Lung (tissue), 13 donors: ENCODE measurements around the gene TBXT. TPM values are rescaled to one million over a fixed set of nuclear protein-coding genes. Genes with fewer than 3 reads are reported as not detected.

Experiments used
- ATAC-seq: fragments of 200-7000 bp; cut with Tn5 transposase; one replicate; pipeline ENCODE4 v1.9.1; 2020; ENCODE audit warnings: moderate number of reproducible peaks; ENCODE audit not compliant: insufficient read depth, low FRiP score
- DNase-seq, 3 donors: peaks; one replicate each; pipeline ENCODE4 v3.0.0-alpha.2; 2013 to 2017
- H3K27ac ChIP-seq, 2 donors: one replicate each; pipeline ENCODE4 v1.5.1; 2013; ENCODE audit warnings: mild to moderate bottlenecking in 2 of 2, moderate library complexity in 2 of 2, control low read depth in 1 of 2, inconsistent platforms in 1 of 2, low read depth in 1 of 2, low read length in 1 of 2
- H3K27me3 ChIP-seq, 3 donors: one replicate each; pipeline ENCODE4 v1.5.1; 2013; ENCODE audit warnings: low read length in 2 of 3; ENCODE audit not compliant: control insufficient read depth in 3 of 3, insufficient read depth in 3 of 3
- H3K36me3 ChIP-seq, 4 donors: one replicate each; pipeline ENCODE4 v1.5.1; 2013; ENCODE audit warnings: low read length in 4 of 4, mild to moderate bottlenecking in 1 of 4, moderate library complexity in 1 of 4; ENCODE audit not compliant: control insufficient read depth in 4 of 4, insufficient read depth in 4 of 4
- H3K4me1 ChIP-seq, 5 donors: one replicate each; pipeline ENCODE4 v1.5.1; 2013; ENCODE audit warnings: low read length in 5 of 5, mild to moderate bottlenecking in 2 of 5, moderate library complexity in 1 of 5; ENCODE audit not compliant: control insufficient read depth in 5 of 5, insufficient read depth in 5 of 5
- H3K4me3 ChIP-seq: one replicate; pipeline ENCODE4 v1.5.1; 2013; ENCODE audit warnings: mild to moderate bottlenecking, control low read depth, moderate library complexity
- H3K9ac ChIP-seq, 2 donors: one replicate each; pipeline ENCODE4 v1.5.1; 2013; ENCODE audit warnings: low read length in 2 of 2, control low read depth in 1 of 2; ENCODE audit not compliant: insufficient read depth in 1 of 2
- H3K9me3 ChIP-seq, 4 donors: one replicate each; pipeline ENCODE4 v1.5.1; 2013; ENCODE audit warnings: low read length in 3 of 4, mild to moderate bottlenecking in 1 of 4, moderate library complexity in 1 of 4; ENCODE audit not compliant: control insufficient read depth in 4 of 4, insufficient read depth in 3 of 4
- WGBS, 2 donors: extraction: QIAGEN DNeasy Blood & Tissue Kit; methylation state at CpG; one replicate each; pipeline ENCODE4 v1.1.7; 2013; 5-methylcytosine and 5-hydroxymethylcytosine counted together
- polyA plus RNA-seq, 2 donors: library from polyadenylated mRNA; stranded (reverse); fragments of 200-250 nt; gene quantifications; one replicate each; pipeline ENCODE4 v1.2.1, GENCODE V29; 2013
- small RNA-seq: library from RNA; depleted of rRNA; stranded (forward); fragments of <200 nt; gene quantifications from one replicate; pipeline ENCODE3, GENCODE V24; 2014; ENCODE audit warnings: low replicate concordance
- total RNA-seq, 2 donors: library from RNA; depleted of rRNA in 1 of 2; stranded (reverse); fragments of >200 nt in 1 of 2; gene quantifications; one replicate each; pipeline ENCODE4 v1.2.1, GENCODE V29; 2014 to 2021
- TF ChIP-seq, protein P1 (sequence below): IDR thresholded peaks from 2 replicates; pipeline ENCODE4 v1.5.1; 2012; ENCODE audit warnings: mild to moderate bottlenecking; ENCODE audit errors: control extremely low read depth, extremely low read depth
- donor health status: control.
- donor health status: control.
- donor health status: Bipolar disorder and iron deficiency.
- donor health status: healthy.
- donor health status: DM: yes; HTN: yes; CAD: no.

Gene TBXT
- total and polyA plus RNA-seq, 4 donors = not detected

DNA sequence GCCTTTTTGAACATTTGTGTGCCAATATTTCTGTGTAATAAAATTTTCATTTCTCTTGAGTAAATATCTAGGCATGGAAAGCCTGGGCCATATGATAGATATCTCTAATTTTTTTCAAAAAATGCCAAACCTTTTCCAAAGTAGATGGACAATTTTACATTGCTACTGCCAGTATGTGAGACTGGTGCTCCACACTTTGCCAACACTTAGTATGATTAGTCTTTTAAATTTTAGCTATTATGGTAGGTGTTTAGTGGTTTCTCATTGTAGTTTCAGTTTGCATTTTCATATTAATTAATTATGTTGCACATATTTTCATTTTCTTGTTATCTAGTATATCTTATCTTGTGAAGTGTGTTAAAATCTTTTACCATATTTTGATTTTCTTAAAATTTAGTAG, 52.0 kb downstream of the TBXT start:
- Histone ChIP-seq H3K9ac (no peak overlapping the region), H3K4me1 (no peaks in the 10 kb centered on the region), H3K4me3 (no peak overlapping the region), H3K27me3 (peaks cover 0 to 4% (median 0%) of the 10 kb centered on the region in 3 donors), H3K9me3 (peaks cover 0 to 7% (median 2%) of the 10 kb centered on the region in 4 donors), H3K36me3 (no peaks in the 10 kb centered on the region), H3K27ac (no peak overlapping the region)
- DNase-seq (no peak), ATAC-seq (no peak)
- TF ChIP-seq, protein P1, sequence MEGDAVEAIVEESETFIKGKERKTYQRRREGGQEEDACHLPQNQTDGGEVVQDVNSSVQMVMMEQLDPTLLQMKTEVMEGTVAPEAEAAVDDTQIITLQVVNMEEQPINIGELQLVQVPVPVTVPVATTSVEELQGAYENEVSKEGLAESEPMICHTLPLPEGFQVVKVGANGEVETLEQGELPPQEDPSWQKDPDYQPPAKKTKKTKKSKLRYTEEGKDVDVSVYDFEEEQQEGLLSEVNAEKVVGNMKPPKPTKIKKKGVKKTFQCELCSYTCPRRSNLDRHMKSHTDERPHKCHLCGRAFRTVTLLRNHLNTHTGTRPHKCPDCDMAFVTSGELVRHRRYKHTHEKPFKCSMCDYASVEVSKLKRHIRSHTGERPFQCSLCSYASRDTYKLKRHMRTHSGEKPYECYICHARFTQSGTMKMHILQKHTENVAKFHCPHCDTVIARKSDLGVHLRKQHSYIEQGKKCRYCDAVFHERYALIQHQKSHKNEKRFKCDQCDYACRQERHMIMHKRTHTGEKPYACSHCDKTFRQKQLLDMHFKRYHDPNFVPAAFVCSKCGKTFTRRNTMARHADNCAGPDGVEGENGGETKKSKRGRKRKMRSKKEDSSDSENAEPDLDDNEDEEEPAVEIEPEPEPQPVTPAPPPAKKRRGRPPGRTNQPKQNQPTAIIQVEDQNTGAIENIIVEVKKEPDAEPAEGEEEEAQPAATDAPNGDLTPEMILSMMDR = no peak

DNA sequence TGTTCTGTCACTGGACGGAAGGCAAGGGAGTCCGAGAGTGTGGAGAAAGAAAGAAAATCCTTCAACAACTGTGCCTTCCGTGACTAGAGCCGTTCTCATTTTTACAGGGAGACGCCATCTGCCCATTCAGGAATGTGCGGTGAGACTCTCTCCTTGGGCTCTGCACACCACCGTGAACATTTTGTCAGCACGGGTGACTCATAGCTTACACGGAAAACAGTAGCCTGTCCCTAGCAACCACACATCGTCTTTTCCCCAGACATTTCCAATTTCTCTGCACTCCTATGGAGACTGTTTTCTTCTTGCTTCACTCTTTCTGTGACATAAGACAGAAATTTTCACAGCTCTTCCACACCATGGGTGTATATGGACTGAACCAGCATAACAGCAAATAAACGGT, 55.1 kb downstream of the TBXT start:
- Histone ChIP-seq H3K9me3 (peaks cover 0 to 7% (median 2%) of the 10 kb centered on the region in 4 donors), H3K4me1 (no peaks in the 10 kb centered on the region), H3K9ac (no peak overlapping the region), H3K27me3 (peaks cover 0 to 4% (median 0%) of the 10 kb centered on the region in 3 donors), H3K4me3 (no peak overlapping the region), H3K36me3 (no peaks in the 10 kb centered on the region), H3K27ac (no peak overlapping the region)
- TF ChIP-seq, protein P1 = no peak
- DNase-seq = no peak
- no peak for ATAC-seq
- WGBS, 2 donors = 85 to 88% methylated on average over 11 of the region's 11 CpGs

DNA sequence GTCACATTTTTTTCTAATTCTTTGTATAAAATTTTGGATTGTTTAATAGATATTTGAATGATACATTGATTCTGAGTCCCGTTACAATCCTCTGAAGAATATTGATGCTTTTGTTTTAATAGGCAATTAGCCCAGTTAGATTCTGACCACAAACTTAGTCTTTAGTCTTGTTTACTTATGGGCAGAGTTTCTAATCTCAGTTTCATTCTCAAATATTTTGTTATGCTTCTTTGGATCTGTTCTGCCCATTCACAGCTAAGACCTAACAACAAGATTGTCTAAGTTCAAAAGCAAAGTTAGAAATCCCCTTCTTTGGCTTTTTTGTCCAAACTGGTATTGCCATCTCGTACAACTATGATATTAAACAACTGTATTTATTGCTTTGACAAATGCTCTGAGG, 58.0 kb downstream of the TBXT start:
- Histone ChIP-seq H3K4me3 (no peak overlapping the region), H3K36me3 (no peaks in the 10 kb centered on the region), H3K4me1 (no peaks in the 10 kb centered on the region), H3K27me3 (peaks cover 0 to 4% (median 0%) of the 10 kb centered on the region in 3 donors), H3K9me3 (peaks cover 0 to 2% (median 0%) of the 10 kb centered on the region in 4 donors), H3K9ac (no peak overlapping the region), H3K27ac (no peak overlapping the region)
- WGBS, 2 donors = 72 to 82% methylated on average over 2 of the region's 2 CpGs
- TF ChIP-seq, protein P1 = no peak
- no peak for ATAC-seq
- DNase-seq = no peak

Small RNAs within 50 kb of the gene (small RNA-seq; reads per million reads assigned to genes)
- not detected for gene RNU6-153P

Other genes starting within 250 kb of the TBXT start
- 1 to 10 TPM; 1.3 to 2.9 TPM for gene PRR18, start 140.5 kb upstream of the TBXT start, total RNA-seq
- under 1 TPM; 0.33 to 0.49 TPM for gene PRR18, start 140.5 kb upstream of the TBXT start, polyA plus RNA-seq
- 10 to 100 TPM; 40.8 to 47.0 TPM for gene SFT2D1, start 174.7 kb upstream of the TBXT start, total RNA-seq
- 10 to 100 TPM; 70.5 to 81.2 TPM for gene SFT2D1, start 174.7 kb upstream of the TBXT start, polyA plus RNA-seq
- 10 to 100 TPM; 30.1 to 60.8 TPM for gene MPC1, start 215.1 kb upstream of the TBXT start, total RNA-seq
- gene MPC1, start 215.1 kb upstream of the TBXT start, polyA plus RNA-seq = 100 to 1,000 TPM in 1 of 2 donors, 10 to 100 TPM in 1; 52.3 to 103 TPM